ENCODE data around the gene TBC1D14. TPM values are rescaled to one million over a fixed set of nuclear protein-coding genes. Genes with fewer than 3 reads are reported as not detected.

The TBC1D14 gene
- 39.0 and 42.3 TPM in 2 replicates for total RNA-seq

- DNase-seq (ENCODE audit: low read depth) = peak; percentile 87
- H3K4me3 ChIP-seq (ENCODE audit: low read depth, low read length) = peak within 1 kb of the TSS; percentile 76
- TF ChIP-seq, protein P1, sequence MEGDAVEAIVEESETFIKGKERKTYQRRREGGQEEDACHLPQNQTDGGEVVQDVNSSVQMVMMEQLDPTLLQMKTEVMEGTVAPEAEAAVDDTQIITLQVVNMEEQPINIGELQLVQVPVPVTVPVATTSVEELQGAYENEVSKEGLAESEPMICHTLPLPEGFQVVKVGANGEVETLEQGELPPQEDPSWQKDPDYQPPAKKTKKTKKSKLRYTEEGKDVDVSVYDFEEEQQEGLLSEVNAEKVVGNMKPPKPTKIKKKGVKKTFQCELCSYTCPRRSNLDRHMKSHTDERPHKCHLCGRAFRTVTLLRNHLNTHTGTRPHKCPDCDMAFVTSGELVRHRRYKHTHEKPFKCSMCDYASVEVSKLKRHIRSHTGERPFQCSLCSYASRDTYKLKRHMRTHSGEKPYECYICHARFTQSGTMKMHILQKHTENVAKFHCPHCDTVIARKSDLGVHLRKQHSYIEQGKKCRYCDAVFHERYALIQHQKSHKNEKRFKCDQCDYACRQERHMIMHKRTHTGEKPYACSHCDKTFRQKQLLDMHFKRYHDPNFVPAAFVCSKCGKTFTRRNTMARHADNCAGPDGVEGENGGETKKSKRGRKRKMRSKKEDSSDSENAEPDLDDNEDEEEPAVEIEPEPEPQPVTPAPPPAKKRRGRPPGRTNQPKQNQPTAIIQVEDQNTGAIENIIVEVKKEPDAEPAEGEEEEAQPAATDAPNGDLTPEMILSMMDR (IDR thresholded peaks at IDR 0.05; ENCODE audit: insufficient read depth, low read depth, low read length) = no peak
These were observed at the start of gene TBC1D14 for GRCh38 chr4:6909113-6909969. Gene TBC1D14, plus strand, starts transcription at chr4:6909826. Its CDS starts 13,564 bp downstream, at chr4:6923390.

DNA sequence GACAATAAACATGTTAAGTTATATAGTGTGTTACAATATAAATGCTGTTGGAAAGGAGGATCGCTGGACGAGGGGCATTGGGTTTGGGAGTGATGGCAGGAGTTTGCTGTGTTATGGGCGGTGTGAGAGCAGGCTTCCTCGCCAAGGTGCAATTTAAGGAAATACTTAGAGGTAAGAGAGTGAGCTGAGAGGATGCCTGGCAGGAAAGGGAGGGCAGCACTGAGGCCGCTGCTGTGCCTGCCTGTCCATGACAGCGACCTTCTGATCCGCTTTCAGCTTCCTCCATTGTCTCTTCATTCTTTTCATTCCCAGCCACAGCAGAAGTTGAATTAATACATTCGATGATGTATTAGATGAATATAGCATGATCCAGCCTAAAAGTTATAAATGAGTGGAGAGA is 41.2 kb upstream of the TBC1D14 start:
- no peak overlapping the region for H3K4me3 ChIP-seq (ENCODE audit: low read depth, low read length)
- TF ChIP-seq, protein P1 (IDR thresholded peaks at IDR 0.05; ENCODE audit: insufficient read depth, low read depth, low read length) = no peak
- no peak for DNase-seq (ENCODE audit: low read depth)

- TF ChIP-seq, protein P1 (IDR thresholded peaks at IDR 0.05; ENCODE audit: insufficient read depth, low read depth, low read length) = no peak
- DNase-seq (ENCODE audit: low read depth) = no peak
- H3K4me3 ChIP-seq (ENCODE audit: low read depth, low read length) = no peak overlapping the region
These were observed 39.7 kb upstream of the TBC1D14 start for GRCh38 chr4:6869944-6870343.

GRCh38 chr4:6873291-6873690 is 36.3 kb upstream of the TBC1D14 start:
- DNase-seq (ENCODE audit: low read depth) = peak; percentile 28
- H3K4me3 ChIP-seq (ENCODE audit: low read depth, low read length) = no peak overlapping the region
- TF ChIP-seq, protein P1 (IDR thresholded peaks at IDR 0.05; ENCODE audit: insufficient read depth, low read depth, low read length) = peak; percentile 35

DNA sequence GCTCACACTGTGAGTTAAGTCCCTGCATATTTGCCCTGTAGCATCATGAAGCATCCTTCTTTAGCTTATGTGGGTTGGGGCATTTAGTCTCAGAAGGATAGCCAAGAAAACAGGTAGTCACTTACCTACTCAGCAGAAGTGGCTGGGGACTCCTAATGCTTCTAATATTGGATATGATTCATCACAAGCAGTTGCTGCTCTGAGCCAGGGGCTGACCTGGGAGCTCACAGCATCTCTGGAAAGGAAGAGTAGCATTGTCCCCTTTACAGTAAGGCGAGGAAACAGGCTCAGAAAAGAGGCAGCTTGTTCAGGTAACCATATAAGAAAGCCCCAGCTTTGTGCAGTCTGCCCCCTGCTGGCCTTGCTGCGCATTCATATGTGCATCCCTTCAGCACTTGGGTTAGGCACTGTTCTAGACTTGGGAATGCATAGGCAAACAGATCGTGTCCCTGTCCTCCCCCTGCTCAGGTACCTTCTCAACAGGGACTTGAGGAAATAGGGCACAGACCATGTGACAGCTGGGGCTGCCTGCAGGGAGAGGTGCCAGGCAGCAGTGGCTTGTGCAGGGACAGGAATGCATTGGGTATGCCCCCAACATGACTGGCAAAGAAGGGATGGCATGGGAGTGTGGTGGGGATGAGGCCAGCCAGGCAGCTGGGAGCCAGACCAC is 35.7 kb upstream of the TBC1D14 start:
- TF ChIP-seq, protein P1 (IDR thresholded peaks at IDR 0.05; ENCODE audit: insufficient read depth, low read depth, low read length) = peak; percentile 87
- no peak overlapping the region for H3K4me3 ChIP-seq (ENCODE audit: low read depth, low read length)
- DNase-seq (ENCODE audit: low read depth) = peak; percentile 74

- H3K4me3 ChIP-seq (ENCODE audit: low read depth, low read length) = no peak overlapping the region
- no peak for DNase-seq (ENCODE audit: low read depth)
- TF ChIP-seq, protein P1 (IDR thresholded peaks at IDR 0.05; ENCODE audit: insufficient read depth, low read depth, low read length) = no peak
These were observed 34.6 kb upstream of the TBC1D14 start for GRCh38 chr4:6874981-6875380.

Measured in fibroblast of villous mesenchyme (primary cell).